HG02852 (cell line): ENCODE data around the gene PGBD5.

Experiments used
- ATAC-seq: cut with Tn5 transposase; IDR thresholded peaks from one replicate; pipeline ENCODE4 v1.9.1; 2021; ENCODE audit warnings: mild to moderate bottlenecking, moderate library complexity; ENCODE audit not compliant: unreplicated experiment

The PGBD5 gene

GRCh38 chr1:230266456-230266855 is 159.7 kb downstream of the PGBD5 start:
- ATAC-seq = no peak

- no peak for ATAC-seq
Measured at GRCh38 chr1:230265200-230266115, 160.7 kb downstream of the PGBD5 start.
